Subcutaneous abdominal adipose tissue (tissue), 5 donors: ENCODE measurements around the gene SH3RF3.

Source experiments
- H3K27ac ChIP-seq: one replicate; pipeline ENCODE4 v1.7.0; 2013; ENCODE audit warnings: low read depth, mild to moderate bottlenecking, inconsistent platforms, low read length, moderate library complexity
- H3K27me3 ChIP-seq, 5 donors: one replicate each; pipeline ENCODE4 v1.7.0; 2013; ENCODE audit warnings: low read length in 5 of 5, inconsistent platforms in 1 of 5; ENCODE audit not compliant: control insufficient read depth in 5 of 5, insufficient read depth in 4 of 5
- H3K36me3 ChIP-seq, 5 donors: one replicate each; pipeline ENCODE4 v1.7.0; 2013; ENCODE audit warnings: low read length in 5 of 5; ENCODE audit not compliant: control insufficient read depth in 5 of 5, insufficient read depth in 5 of 5
- H3K4me1 ChIP-seq, 5 donors: one replicate each; pipeline ENCODE4 v1.7.0; 2013; ENCODE audit warnings: low read length in 5 of 5, mild to moderate bottlenecking in 3 of 5, moderate library complexity in 1 of 5; ENCODE audit not compliant: control insufficient read depth in 5 of 5, insufficient read depth in 5 of 5
- H3K4me3 ChIP-seq, 5 donors: one replicate each; pipeline ENCODE4 v1.7.0; 2013; ENCODE audit warnings: low read length in 5 of 5, low read depth in 1 of 5
- H3K9ac ChIP-seq, 5 donors: one replicate each; pipeline ENCODE4 v1.7.0; 2013; ENCODE audit warnings: low read length in 5 of 5, mild to moderate bottlenecking in 4 of 5, moderate library complexity in 3 of 5
- H3K9me3 ChIP-seq, 5 donors: one replicate each; pipeline ENCODE4 v1.7.0; 2013; ENCODE audit warnings: low read length in 5 of 5; ENCODE audit not compliant: control insufficient read depth in 5 of 5
- donor health status: healthy.
- donor health status: healthy.
- donor health status: healthy.
- donor health status: healthy.
- donor health status: healthy.

The SH3RF3 gene

GRCh38 chr2:109304731-109305470 lies 175.9 kb downstream of the SH3RF3 start:
- H3K4me1 ChIP-seq = peaks cover 0 to 15% (median 0%) of the 10 kb centered on the region in 5 donors
- no peak overlapping the region for H3K27ac ChIP-seq
- H3K27me3 ChIP-seq = no peaks in the 10 kb centered on the region
- no peaks in the 10 kb centered on the region for H3K36me3 ChIP-seq
- no peak overlapping the region for H3K9ac ChIP-seq
- H3K4me3 ChIP-seq = no peak overlapping the region
- no peaks in the 10 kb centered on the region for H3K9me3 ChIP-seq

- Histone ChIP-seq H3K4me3 (no peak overlapping the region), H3K9ac (no peak overlapping the region), H3K27ac (no peak overlapping the region), H3K27me3 (no peaks in the 10 kb centered on the region), H3K9me3 (no peaks in the 10 kb centered on the region), H3K4me1 (peaks cover 0 to 8% (median 0%) of the 10 kb centered on the region in 5 donors), H3K36me3 (no peaks in the 10 kb centered on the region)
Measured at GRCh38 chr2:109305490-109306167, 176.6 kb downstream of the SH3RF3 start.

GRCh38 chr2:109306190-109306589 lies 177.2 kb downstream of the SH3RF3 start:
- no peak overlapping the region for H3K27ac ChIP-seq
- H3K36me3 ChIP-seq = no peaks in the 10 kb centered on the region
- no peaks in the 10 kb centered on the region for H3K27me3 ChIP-seq
- no peak overlapping the region for H3K4me3 ChIP-seq
- H3K4me1 ChIP-seq = peaks cover 0 to 4% (median 0%) of the 10 kb centered on the region in 5 donors
- H3K9me3 ChIP-seq = no peaks in the 10 kb centered on the region
- H3K9ac ChIP-seq = no peak overlapping the region

GRCh38 chr2:109311771-109312170 lies 182.8 kb downstream of the SH3RF3 start:
- no peaks in the 10 kb centered on the region for H3K9me3 ChIP-seq
- no peaks in the 10 kb centered on the region for H3K27me3 ChIP-seq
- no peaks in the 10 kb centered on the region for H3K36me3 ChIP-seq
- H3K9ac ChIP-seq = no peak overlapping the region
- H3K4me3 ChIP-seq = no peak overlapping the region
- H3K4me1 ChIP-seq = no peaks in the 10 kb centered on the region
- H3K27ac ChIP-seq = no peak overlapping the region

- no peak overlapping the region for H3K9ac ChIP-seq
- no peaks in the 10 kb centered on the region for H3K27me3 ChIP-seq
Measured at GRCh38 chr2:109312902-109313301, 183.9 kb downstream of the SH3RF3 start.

GRCh38 chr2:109313343-109313742 lies 184.3 kb downstream of the SH3RF3 start:
- H3K9ac ChIP-seq = no peak overlapping the region

More at GRCh38 chr2:109312902-109313301, 183.9 kb downstream of the SH3RF3 start:
- Histone ChIP-seq H3K9me3 (no peaks in the 10 kb centered on the region), H3K36me3 (no peaks in the 10 kb centered on the region), H3K4me3 (no peak overlapping the region), H3K4me1 (peaks cover 5 to 11% (median 9%) of the 10 kb centered on the region in 5 donors), H3K27ac (no peak overlapping the region)

GRCh38 chr2:109316091-109316490 lies 187.1 kb downstream of the SH3RF3 start:
- Histone ChIP-seq H3K36me3 (no peaks in the 10 kb centered on the region), H3K9ac (no peak overlapping the region), H3K27me3 (no peaks in the 10 kb centered on the region), H3K4me1 (peaks cover 17 to 34% (median 27%) of the 10 kb centered on the region in 5 donors), H3K27ac (no peak overlapping the region), H3K4me3 (no peak overlapping the region), H3K9me3 (no peaks in the 10 kb centered on the region)

More at GRCh38 chr2:109313343-109313742, 184.3 kb downstream of the SH3RF3 start:
- Histone ChIP-seq H3K27ac (no peak overlapping the region), H3K36me3 (no peaks in the 10 kb centered on the region), H3K4me1 (peaks cover 9 to 16% (median 13%) of the 10 kb centered on the region in 5 donors), H3K9me3 (no peaks in the 10 kb centered on the region), H3K27me3 (no peaks in the 10 kb centered on the region), H3K4me3 (no peak overlapping the region)

GRCh38 chr2:109317471-109318095 lies 188.6 kb downstream of the SH3RF3 start:
- Histone ChIP-seq H3K36me3 (no peaks in the 10 kb centered on the region), H3K27me3 (no peaks in the 10 kb centered on the region), H3K9me3 (no peaks in the 10 kb centered on the region), H3K9ac (peak overlapping the region in 3 of 5 donors; percentile 35 to 47 (median 35)), H3K4me1 (peaks cover 25 to 43% (median 39%) of the 10 kb centered on the region in 5 donors), H3K4me3 (peak overlapping the region in 2 of 5 donors; percentile 38 to 41), H3K27ac (peak overlapping the region; percentile 81)

- H3K9ac ChIP-seq = peak overlapping the region in 4 of 5 donors; percentile 27 to 47 (median 35)
- H3K27me3 ChIP-seq = no peaks in the 10 kb centered on the region
- H3K36me3 ChIP-seq = no peaks in the 10 kb centered on the region
- H3K4me1 ChIP-seq = peaks cover 30 to 51% (median 47%) of the 10 kb centered on the region in 5 donors
- no peaks in the 10 kb centered on the region for H3K9me3 ChIP-seq
- peak overlapping the region; percentile 81 for H3K27ac ChIP-seq
- H3K4me3 ChIP-seq = peak overlapping the region in 2 of 5 donors; percentile 38 to 41
Measured at GRCh38 chr2:109318150-109318948, 189.3 kb downstream of the SH3RF3 start.
